Mesodermal cell (in vitro differentiated cells): ENCODE results near the gene NKX6-2.

ENCODE experiments used
- H3K27ac ChIP-seq: 2 replicates; pipeline ENCODE4 v1.7.0; 2013; ENCODE audit warnings: mild to moderate bottlenecking, low read depth, low read length, moderate library complexity; ENCODE audit not compliant: severe bottlenecking
- H3K36me3 ChIP-seq: 2 replicates; pipeline ENCODE4 v1.7.1; 2013; ENCODE audit warnings: mild to moderate bottlenecking, low read length, moderate library complexity; ENCODE audit not compliant: control insufficient read depth, insufficient read depth
- H3K4me1 ChIP-seq: one replicate; pipeline ENCODE4 v1.7.1; 2013; ENCODE audit warnings: mild to moderate bottlenecking, low read length; ENCODE audit not compliant: insufficient read depth, control insufficient read depth, poor library complexity, severe bottlenecking
- H3K4me3 ChIP-seq: 2 replicates; pipeline ENCODE4 v1.7.0; 2013; ENCODE audit warnings: low read length, control low read depth, mild to moderate bottlenecking; ENCODE audit not compliant: insufficient read depth, poor library complexity, severe bottlenecking; ENCODE audit errors: extremely low read depth
- H3K9me3 ChIP-seq: 2 replicates; pipeline ENCODE4 v1.7.1; 2013; ENCODE audit warnings: mild to moderate bottlenecking, low read length, moderate library complexity; ENCODE audit not compliant: control insufficient read depth
- WGBS, 2 experiments: methylation state at CpG; one replicate each; pipeline ENCODE4 v1.1.5; 2013; ENCODE audit warnings: missing lambda C conversion rate in 2 of 2; ENCODE audit not compliant: insufficient coverage in 2 of 2; 5-methylcytosine and 5-hydroxymethylcytosine counted together

The NKX6-2 gene

GRCh38 chr10:132733926-132734325, 52.0 kb downstream of the NKX6-2 start:
- Histone ChIP-seq H3K27ac (no peak overlapping the region), H3K4me3 (no peak overlapping the region), H3K4me1 (no peaks in the 10 kb centered on the region), H3K36me3 (no peaks in the 10 kb centered on the region), H3K9me3 (no peaks in the 10 kb centered on the region)
- 93 to 97% methylated on average over 19 of the region's 19 CpGs for WGBS, 2 experiments
